ENCODE results near the gene FAM131A.

DNA sequence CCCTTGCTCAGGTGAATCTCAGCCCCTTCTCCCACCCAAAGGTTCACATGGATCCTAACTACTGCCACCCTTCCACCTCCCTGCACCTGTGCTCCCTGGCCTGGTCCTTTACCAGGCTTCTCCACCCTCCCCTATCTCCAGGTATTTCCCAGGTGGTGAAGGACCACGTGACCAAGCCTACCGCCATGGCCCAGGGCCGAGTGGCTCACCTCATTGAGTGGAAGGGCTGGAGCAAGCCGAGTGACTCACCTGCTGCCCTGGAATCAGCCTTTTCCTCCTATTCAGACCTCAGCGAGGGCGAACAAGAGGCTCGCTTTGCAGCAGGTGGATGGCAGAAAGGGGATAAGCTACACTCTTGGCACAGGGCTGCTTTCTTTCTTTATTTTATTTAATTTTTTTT is 4.5 kb downstream of the FAM131A start:
- TF ChIP-seq CTCF (conservative IDR thresholded peaks at IDR 0.05; ENCODE audit: low read length) (no peak), EZH2phosphoT487 (IDR thresholded peaks at IDR 0.05; ENCODE audit: borderline replicate concordance, low read depth, low read length) (no peak)
